Panc1 (cell line): ENCODE results near the gene NKAIN4. TPM values are rescaled to one million over a fixed set of nuclear protein-coding genes. Genes with fewer than 3 reads are reported as not detected.
A peak's percentile ranks its signal among the peaks of the same experiment; 100 is the strongest.

Source experiments
- ATAC-seq: fragments of 200-7000 bp; cut with Tn5 transposase; 2 replicates; pipeline ENCODE4 v1.9.1; 2020; ENCODE audit warnings: mild to moderate bottlenecking, moderate library complexity
- BruUV-seq: library from RNA; stranded (reverse); fragments of 400-500 nt; replicated peaks from 2 replicates; lab custom pipeline; 2021; lab: Mats Ljungman, UMichigan
- CTCF ChIA-PET: fragments of 300-600 bp; sonication (Branson Sonifier 250); formaldehyde crosslinking; loops from one replicate; lab custom pipeline; 2022; ENCODE audit warnings: antibody characterized with exemption; lab: Charles Lee
- POLR2A ChIA-PET: fragments of 300-600 bp; sonication (Branson Sonifier 250); formaldehyde crosslinking; loops from one replicate; lab custom pipeline; 2022; ENCODE audit warnings: antibody characterized with exemption; lab: Charles Lee
- DNase-seq: peaks from one replicate; pipeline ENCODE4 v3.0.0-alpha.2; 2010; ENCODE audit warnings: low read depth, low spot score
- H3K27ac ChIP-seq: 2 replicates; pipeline ENCODE4 v1.5.1; 2011; ENCODE audit warnings: mild to moderate bottlenecking, low read length, inconsistent platforms
- H3K27me3 ChIP-seq: fragments of 200-500 bp; sonication (Bioruptor generic); 2 replicates; pipeline ENCODE4 v1.6.0; 2014; ENCODE audit warnings: low read length, inconsistent platforms; ENCODE audit not compliant: control insufficient read depth, insufficient read depth
- H3K36me3 ChIP-seq: fragments of 200-500 bp; sonication (Bioruptor generic); 2 replicates; pipeline ENCODE4 v1.5.1; 2014; ENCODE audit warnings: inconsistent platforms, mild to moderate bottlenecking, low read length, moderate library complexity; ENCODE audit not compliant: control insufficient read depth, insufficient read depth
- H3K4me1 ChIP-seq: 2 replicates; pipeline ENCODE4 v1.5.1; 2011; ENCODE audit warnings: inconsistent platforms, mild to moderate bottlenecking, low read length, moderate library complexity; ENCODE audit not compliant: control insufficient read depth, insufficient read depth
- H3K4me3 ChIP-seq, 2 experiments: 2 replicates each; pipeline ENCODE4 v1.5.1; 2011 to 2012; ENCODE audit warnings: low read depth in 2 of 2, low read length in 2 of 2, mild to moderate bottlenecking in 2 of 2, inconsistent platforms in 1 of 2, moderate library complexity in 1 of 2
- H3K9me3 ChIP-seq: fragments of 200-500 bp; sonication (Bioruptor generic); 2 replicates; pipeline ENCODE4 v1.5.1; 2014; ENCODE audit warnings: low read depth, mild to moderate bottlenecking, inconsistent platforms, low read length, moderate library complexity; ENCODE audit not compliant: control insufficient read depth, insufficient read depth
- POLR2AphosphoS5 ChIP-seq: IDR thresholded peaks from 2 replicates; pipeline ENCODE4 v1.6.1; 2012; ENCODE audit warnings: mild to moderate bottlenecking, low read depth, low read length, moderate library complexity
- REST ChIP-seq, 2 experiments: IDR thresholded peaks; 2 replicates each; pipeline ENCODE4 v1.6.1; 2011 to 2012; ENCODE audit warnings: low read depth in 2 of 2, control low read depth in 1 of 2, low read length in 1 of 2, mild to moderate bottlenecking in 1 of 2, moderate library complexity in 1 of 2; ENCODE audit not compliant: insufficient read depth in 1 of 2
- SIN3A ChIP-seq: IDR thresholded peaks from 2 replicates; pipeline ENCODE4 v1.6.1; 2012; ENCODE audit warnings: low read depth, mild to moderate bottlenecking, low read length, moderate library complexity, borderline replicate concordance; ENCODE audit not compliant: insufficient read depth
- TCF7L2 ChIP-seq: IDR thresholded peaks from 2 replicates; pipeline ENCODE4 v1.6.1; 2011; ENCODE audit warnings: mild to moderate bottlenecking, low read depth, low read length, inconsistent platforms
- in situ Hi-C: cut with HindIII; loops from 2 replicates; pipeline ENCODE4 v1.10.0; 2016; ENCODE audit warnings: low sequenced_read_pairs, low pct_unique_long_range_greater_than_20kb
- intact Hi-C: fragments of 100-400 bp; cut with micrococcal nuclease; formaldehyde crosslinking; loops from one replicate; pipeline ENCODE4 v1.10.0; 2022; ENCODE audit not compliant: unreplicated experiment
- total RNA-seq: library from RNA; stranded (reverse); gene quantifications from one replicate; pipeline ENCODE4 v1.2.1, GENCODE V29; 2021; ENCODE audit not compliant: unreplicated experiment
- TF ChIP-seq, protein P1 (sequence below): fragments of 450-650 bp; IDR thresholded peaks from 2 replicates; pipeline ENCODE4 v1.5.1; 2017; ENCODE audit warnings: mild to moderate bottlenecking

NKAIN4 gene
- total RNA-seq, 1 experiment from 2014 or later = 5.5 TPM

- TF ChIP-seq, protein P1, sequence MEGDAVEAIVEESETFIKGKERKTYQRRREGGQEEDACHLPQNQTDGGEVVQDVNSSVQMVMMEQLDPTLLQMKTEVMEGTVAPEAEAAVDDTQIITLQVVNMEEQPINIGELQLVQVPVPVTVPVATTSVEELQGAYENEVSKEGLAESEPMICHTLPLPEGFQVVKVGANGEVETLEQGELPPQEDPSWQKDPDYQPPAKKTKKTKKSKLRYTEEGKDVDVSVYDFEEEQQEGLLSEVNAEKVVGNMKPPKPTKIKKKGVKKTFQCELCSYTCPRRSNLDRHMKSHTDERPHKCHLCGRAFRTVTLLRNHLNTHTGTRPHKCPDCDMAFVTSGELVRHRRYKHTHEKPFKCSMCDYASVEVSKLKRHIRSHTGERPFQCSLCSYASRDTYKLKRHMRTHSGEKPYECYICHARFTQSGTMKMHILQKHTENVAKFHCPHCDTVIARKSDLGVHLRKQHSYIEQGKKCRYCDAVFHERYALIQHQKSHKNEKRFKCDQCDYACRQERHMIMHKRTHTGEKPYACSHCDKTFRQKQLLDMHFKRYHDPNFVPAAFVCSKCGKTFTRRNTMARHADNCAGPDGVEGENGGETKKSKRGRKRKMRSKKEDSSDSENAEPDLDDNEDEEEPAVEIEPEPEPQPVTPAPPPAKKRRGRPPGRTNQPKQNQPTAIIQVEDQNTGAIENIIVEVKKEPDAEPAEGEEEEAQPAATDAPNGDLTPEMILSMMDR = peak; percentile 83
- TF ChIP-seq POLR2AphosphoS5 = no peak
- ATAC-seq (peak; percentile 70), DNase-seq (no peak)
- Histone ChIP-seq H3K4me1 (peaks cover 77% of the 10 kb centered on the region), H3K4me3 (no peak overlapping the region), H3K27me3 (no peaks in the 10 kb centered on the region), H3K36me3 (no peaks in the 10 kb centered on the region), H3K9me3 (no peaks in the 10 kb centered on the region), H3K27ac (peak overlapping the region; percentile 75)
- BruUV-seq = no TSS peak
- in situ Hi-C loops = no loop called here
- intact Hi-C loops = no loop called here
- ChIA-PET POLR2A (interaction anchor here (0.7 kb wide), 1 partner anchor 11 kb away, joined by 3 read pairs; no protein-coding TSS in a partner anchor), CTCF (interaction anchor here (1.2 to 3.6 kb wide), 5 partner anchors 8 to 18 kb away, joined by 3 to 52 read pairs (median 3); partner anchors contain the start of gene YTHDF1)
These were observed 19.4 kb downstream of the NKAIN4 start for GRCh38 chr20:63234693-63235398.

DNA sequence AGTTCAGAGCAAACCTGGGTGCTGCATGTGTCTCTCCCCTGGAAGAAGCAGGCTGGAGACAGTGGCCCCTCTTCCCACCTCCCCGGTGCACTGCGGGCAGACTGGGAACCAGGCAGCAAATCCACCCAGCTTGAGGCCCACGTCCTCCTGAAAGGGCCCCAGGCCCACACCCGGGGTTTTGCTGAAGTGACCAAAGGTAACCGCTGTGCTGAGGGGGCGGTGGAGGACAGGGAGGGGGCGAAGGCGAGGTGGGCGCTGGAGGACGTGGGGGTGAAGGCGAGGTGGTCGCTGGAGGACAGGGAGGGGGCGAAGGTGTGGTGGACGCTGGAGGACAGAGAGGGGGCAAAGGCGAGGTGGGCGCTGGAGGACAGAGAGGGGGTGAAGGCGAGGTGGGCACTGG lies 20.3 kb downstream of the NKAIN4 start:
- peak overlapping the region; percentile 81 for H3K27ac ChIP-seq
- ChIA-PET POLR2A (no interaction called here), CTCF (interaction anchor here (0.6 to 3.6 kb wide), 4 partner anchors 9 to 968 kb away, joined by 3 to 52 read pairs (median 4); partner anchors contain the start of gene YTHDF1)
- H3K27me3 ChIP-seq = no peaks in the 10 kb centered on the region
- peaks cover 77% of the 10 kb centered on the region for H3K4me1 ChIP-seq
- H3K4me3 ChIP-seq = no peak overlapping the region
- intact Hi-C loops = no loop called here
- H3K9me3 ChIP-seq = no peaks in the 10 kb centered on the region
- in situ Hi-C loops = no loop called here
- BruUV-seq = no TSS peak
- no peaks in the 10 kb centered on the region for H3K36me3 ChIP-seq
- DNase-seq (no peak), ATAC-seq (no peak)
- no peak for TF ChIP-seq SIN3A
- TF ChIP-seq TCF7L2 = no peak
- no peak for TF ChIP-seq POLR2AphosphoS5
- TF ChIP-seq REST (IDR thresholded peaks at IDR 0.05; ENCODE audit: insufficient read depth in 1 of 2, low read depth in 2 of 2, low read length in 1 of 2) = no peak
- TF ChIP-seq, protein P1 = no peak
